Fibroblast of the aortic adventitia (primary cell): ENCODE data around the gene NEURL3. TPM values are rescaled to one million over a fixed set of nuclear protein-coding genes. Genes with fewer than 3 reads are reported as not detected.

Source experiments
- DNase-seq: peaks from one replicate; pipeline ENCODE4 v3.0.0-alpha.2; 2010; ENCODE audit warnings: low read depth
- H3K4me3 ChIP-seq: 2 replicates; pipeline ENCODE4 v1.5.1; 2011; ENCODE audit warnings: low read depth, mild to moderate bottlenecking, control low read depth, low read length, moderate library complexity
- CTCF ChIP-seq: IDR thresholded peaks from 2 replicates; pipeline ENCODE4 v1.5.1; 2011; ENCODE audit warnings: mild to moderate bottlenecking, low read length, control low read depth, inconsistent platforms; ENCODE audit not compliant: insufficient read depth
- total RNA-seq: library from RNA; depleted of rRNA; stranded (reverse); fragments of >200 nt; gene quantifications from 2 replicates; pipeline ENCODE4 v1.2.3, GENCODE V29; 2012; ENCODE audit warnings: low replicate concordance

Gene NEURL3
- total RNA-seq, 1 donor, result not detected

DNA sequence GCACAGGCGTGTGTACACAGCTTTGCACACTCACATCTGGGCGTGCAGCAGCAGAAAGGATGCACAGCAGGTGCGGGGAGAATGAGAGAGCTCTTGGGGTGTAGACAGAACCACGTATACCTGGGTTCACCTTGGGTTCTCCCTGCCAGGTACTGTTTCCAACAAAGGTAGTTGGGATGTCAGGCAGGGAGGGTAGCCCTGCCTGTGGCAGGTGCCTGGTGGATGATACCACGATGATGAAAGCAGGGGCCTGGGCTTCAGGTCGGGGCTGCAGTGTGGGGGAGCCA lies 24.9 kb upstream of the NEURL3 start:
- no peak for TF ChIP-seq CTCF
- H3K4me3 ChIP-seq, result no peak overlapping the region
- DNase-seq, result no peak

DNA sequence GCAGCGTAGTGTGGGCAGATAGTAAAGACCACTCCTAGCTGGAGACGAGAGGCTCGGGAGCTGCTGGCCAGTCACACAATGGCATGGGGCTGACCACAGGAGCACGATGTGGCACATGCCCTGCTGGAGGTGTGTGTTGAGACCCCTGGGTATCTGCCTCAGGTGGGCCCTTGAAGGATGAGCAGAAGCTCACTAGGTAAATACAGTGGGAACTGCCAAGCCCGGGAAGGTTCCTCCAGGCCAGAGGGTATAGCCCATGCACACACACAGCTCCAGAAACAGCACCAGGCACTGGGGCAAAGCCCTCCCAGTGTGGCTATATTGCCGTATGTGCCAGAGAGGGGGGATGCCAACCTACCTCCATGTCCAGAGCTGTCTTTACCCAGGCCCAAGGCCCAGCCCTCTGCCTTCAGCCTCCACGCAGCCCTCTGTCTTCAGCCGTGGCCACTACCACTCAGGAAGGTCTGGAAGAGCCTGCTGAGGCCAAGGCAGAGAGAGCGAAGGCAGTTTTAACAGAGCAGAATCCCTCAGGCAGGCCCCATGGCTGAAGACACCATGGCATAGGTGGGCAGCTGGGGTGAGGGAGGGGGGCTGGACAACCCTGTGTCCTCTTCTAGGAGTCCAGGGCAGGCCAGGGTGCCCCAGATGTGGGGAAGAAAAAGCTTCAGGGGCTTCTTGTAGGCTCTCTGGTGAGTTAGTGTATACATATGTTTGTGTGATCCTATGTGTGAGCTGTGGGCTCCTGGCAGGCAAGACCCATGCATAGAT lies 24.4 kb upstream of the NEURL3 start:
- no peak for TF ChIP-seq CTCF
- no peak overlapping the region for H3K4me3 ChIP-seq
- DNase-seq, result no peak

- no peak overlapping the region for H3K4me3 ChIP-seq
- no peak for DNase-seq
- TF ChIP-seq CTCF, result no peak
These were observed 23.7 kb upstream of the NEURL3 start for GRCh38 chr2:96528700-96529375.

DNA sequence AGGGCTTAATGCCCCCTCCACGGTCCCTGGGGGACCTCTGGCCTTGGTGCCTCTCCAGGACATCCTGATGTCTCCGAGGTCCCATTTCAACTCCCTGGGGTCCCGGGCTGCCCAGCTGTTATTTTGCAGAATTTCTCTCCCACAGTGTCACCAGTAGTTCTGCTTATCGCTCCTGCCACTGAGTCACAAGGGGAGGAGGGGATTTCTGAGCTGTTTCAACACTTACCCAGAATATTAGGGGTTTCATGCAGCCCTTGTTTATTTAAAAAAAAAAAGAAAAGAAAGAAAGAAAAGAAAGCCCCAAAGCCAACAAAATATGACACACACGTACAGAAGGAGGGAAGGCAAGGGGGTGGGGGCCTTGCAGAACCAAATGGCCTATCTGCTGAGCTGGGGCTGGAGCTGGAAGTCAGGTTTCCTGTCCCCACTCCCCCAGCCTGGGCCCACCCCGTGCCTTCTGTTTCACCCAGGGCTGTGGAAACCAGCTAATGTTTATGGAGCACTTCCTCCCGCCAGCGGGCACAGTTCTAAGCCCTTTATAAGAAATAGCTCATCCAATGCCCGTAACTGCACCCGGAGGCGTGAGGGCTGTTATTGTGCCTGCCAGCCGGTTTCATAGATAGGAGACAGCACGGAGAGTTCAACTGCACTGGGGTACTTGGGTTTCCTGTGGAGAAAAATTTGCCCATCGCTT lies 23.0 kb upstream of the NEURL3 start:
- TF ChIP-seq CTCF, result no peak
- DNase-seq, result peak; percentile 69
- H3K4me3 ChIP-seq, result peak overlapping the region; percentile 53

DNA sequence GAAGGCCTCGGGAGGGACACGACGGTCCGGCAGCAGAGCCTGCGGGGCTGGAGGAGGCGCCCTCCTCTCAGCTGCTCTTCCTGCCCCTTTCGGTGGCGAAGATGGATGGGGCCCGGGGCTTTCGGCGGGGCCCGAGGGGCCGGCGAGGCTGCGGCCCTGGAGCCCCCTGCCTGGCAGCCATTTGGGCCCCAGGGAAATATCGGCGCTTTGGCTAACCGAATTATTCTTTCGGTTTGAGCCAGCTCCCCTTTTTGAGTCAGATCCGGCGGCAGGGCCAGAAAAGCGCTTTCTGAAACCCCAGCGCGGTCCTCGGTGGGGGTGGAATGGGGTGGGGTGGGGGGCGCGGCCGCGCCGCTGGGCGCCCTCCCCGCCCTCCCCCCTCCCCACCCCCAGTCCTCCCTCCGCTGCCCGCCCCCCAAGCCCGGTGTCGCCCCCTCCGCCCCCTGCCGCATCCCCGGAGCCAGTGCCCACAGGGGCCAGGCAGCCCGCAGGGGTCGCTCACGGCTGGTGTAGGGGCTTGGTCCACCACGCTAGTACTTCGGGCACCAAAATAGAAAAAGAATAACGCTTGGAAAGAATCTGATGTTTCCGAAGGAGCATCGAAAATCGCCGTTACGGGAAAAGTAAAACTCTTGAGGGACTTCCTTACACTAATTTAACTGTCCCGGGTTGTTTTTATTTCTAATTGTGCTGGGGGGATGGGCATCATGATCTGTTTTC lies 22.3 kb upstream of the NEURL3 start:
- DNase-seq, result peak; percentile 42
- peak overlapping the region; percentile 53 for H3K4me3 ChIP-seq
- TF ChIP-seq CTCF, result peak; percentile 57

- H3K4me3 ChIP-seq, result peak overlapping the region; percentile 48
- TF ChIP-seq CTCF, result no peak
- no peak for DNase-seq
These were observed 21.6 kb upstream of the NEURL3 start for GRCh38 chr2:96526615-96527285.
